ENCODE results near the gene CAPS.

DNA sequence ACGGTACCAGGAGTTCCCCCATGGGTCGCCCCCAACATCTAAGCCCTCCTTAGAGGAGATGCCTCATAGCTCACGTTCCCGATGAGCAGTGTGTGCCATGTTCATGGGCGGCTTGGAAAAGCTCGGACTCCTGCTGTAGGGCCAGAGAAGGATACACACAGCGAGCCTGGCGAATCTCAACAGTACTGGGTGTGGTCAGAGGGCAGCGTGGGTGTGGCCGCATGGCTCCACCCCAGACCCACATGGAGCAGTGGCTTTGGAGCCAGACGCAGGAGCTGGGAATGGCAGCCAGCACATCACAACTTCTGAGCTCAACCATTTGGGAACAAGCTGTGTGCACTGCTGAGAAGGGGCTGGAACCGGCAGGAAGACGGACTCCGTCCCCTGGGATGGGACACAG, 15.6 kb downstream of the CAPS start:
- TF ChIP-seq, protein P1, sequence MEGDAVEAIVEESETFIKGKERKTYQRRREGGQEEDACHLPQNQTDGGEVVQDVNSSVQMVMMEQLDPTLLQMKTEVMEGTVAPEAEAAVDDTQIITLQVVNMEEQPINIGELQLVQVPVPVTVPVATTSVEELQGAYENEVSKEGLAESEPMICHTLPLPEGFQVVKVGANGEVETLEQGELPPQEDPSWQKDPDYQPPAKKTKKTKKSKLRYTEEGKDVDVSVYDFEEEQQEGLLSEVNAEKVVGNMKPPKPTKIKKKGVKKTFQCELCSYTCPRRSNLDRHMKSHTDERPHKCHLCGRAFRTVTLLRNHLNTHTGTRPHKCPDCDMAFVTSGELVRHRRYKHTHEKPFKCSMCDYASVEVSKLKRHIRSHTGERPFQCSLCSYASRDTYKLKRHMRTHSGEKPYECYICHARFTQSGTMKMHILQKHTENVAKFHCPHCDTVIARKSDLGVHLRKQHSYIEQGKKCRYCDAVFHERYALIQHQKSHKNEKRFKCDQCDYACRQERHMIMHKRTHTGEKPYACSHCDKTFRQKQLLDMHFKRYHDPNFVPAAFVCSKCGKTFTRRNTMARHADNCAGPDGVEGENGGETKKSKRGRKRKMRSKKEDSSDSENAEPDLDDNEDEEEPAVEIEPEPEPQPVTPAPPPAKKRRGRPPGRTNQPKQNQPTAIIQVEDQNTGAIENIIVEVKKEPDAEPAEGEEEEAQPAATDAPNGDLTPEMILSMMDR (conservative IDR thresholded peaks at IDR 0.05): no peak
- no peak for TF ChIP-seq EZH2 (IDR thresholded peaks at IDR 0.05; ENCODE audit: low read depth)
